IPS-11a (cell line): Measurements from ENCODE around the gene GALNTL6.

ENCODE experiments used
- H3K4me3 ChIP-seq: one replicate; pipeline ENCODE4 v1.5.1; 2013; ENCODE audit warnings: low read depth, low read length, control low read depth

Gene GALNTL6

GRCh38 chr4:171876636-171877035, 63.4 kb downstream of the GALNTL6 start:
- no peak overlapping the region for H3K4me3 ChIP-seq

DNA sequence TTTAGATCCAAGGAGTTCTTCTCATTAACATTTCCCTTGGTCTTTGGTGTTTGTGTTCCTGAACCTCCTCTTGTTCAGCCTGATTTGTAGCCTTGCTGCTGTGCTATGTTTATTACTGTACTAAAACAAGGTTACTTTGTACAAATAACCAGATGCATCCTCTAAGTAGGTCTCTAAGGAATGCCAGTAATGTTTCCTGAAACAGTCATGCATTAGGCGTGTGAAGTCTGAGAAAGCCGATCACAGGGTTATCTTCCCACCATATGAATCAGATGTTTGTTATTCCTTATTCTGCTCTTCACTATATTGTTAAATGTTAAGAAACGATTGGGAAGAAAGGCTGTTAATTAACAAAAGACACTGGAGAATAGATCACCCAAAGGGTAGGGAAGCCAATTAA, 66.9 kb downstream of the GALNTL6 start:
- H3K4me3 ChIP-seq: no peak overlapping the region

GRCh38 chr4:171889681-171890080, 76.5 kb downstream of the GALNTL6 start:
- H3K4me3 ChIP-seq: no peak overlapping the region

- no peak overlapping the region for H3K4me3 ChIP-seq
Observed at GRCh38 chr4:171891038-171891437, 77.8 kb downstream of the GALNTL6 start.

DNA sequence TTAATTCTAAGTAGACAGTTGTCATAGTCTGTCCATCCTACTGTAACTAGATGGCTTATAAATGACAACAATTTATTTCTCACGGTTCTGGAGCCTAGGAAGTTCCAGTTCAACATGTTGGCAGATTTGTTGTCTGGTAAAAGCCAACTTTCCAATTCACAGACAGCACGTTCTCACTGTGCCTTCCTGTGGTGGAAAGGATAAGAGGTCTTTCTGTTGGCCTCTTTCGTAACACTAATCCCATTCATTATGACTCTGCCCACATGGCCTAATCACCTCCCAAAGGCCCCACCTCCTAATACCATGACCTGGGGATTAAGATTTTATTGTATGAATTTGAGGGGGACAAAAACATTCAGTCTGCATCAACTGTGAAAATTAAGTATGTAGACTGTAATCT, 83.2 kb downstream of the GALNTL6 start:
- no peak overlapping the region for H3K4me3 ChIP-seq

GRCh38 chr4:171919314-171919713, 106.1 kb downstream of the GALNTL6 start:
- H3K4me3 ChIP-seq: no peak overlapping the region

- no peak overlapping the region for H3K4me3 ChIP-seq
Observed at GRCh38 chr4:171920901-171921300, 107.7 kb downstream of the GALNTL6 start.

- no peak overlapping the region for H3K4me3 ChIP-seq
Observed at GRCh38 chr4:171924746-171925376, 111.7 kb downstream of the GALNTL6 start.

- no peak overlapping the region for H3K4me3 ChIP-seq
Observed at GRCh38 chr4:171928336-171928735, 115.1 kb downstream of the GALNTL6 start.

GRCh38 chr4:171929477-171929876, 116.3 kb downstream of the GALNTL6 start:
- H3K4me3 ChIP-seq: no peak overlapping the region

DNA sequence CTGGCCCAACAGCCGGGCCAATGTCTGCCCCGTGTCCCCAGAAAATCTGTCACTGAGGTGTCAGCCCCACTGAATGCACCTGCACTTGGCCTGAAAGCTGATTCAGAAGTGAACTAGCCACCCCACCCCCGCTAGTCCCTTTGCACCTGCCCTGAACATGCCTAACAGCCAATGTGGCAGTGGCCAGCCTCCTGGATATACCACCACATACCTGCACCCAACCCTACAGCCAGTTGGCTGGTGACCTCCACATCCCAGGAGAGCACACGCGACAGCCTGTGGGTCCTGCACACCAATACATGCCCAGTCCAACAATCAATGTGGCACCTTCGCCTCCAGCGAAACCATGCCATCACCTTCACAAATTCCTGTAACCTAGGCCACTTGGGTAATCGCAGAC, 116.7 kb downstream of the GALNTL6 start:
- H3K4me3 ChIP-seq: no peak overlapping the region

- no peak overlapping the region for H3K4me3 ChIP-seq
Observed at GRCh38 chr4:171932238-171932637, 119.0 kb downstream of the GALNTL6 start.

GRCh38 chr4:171940656-171941055, 127.5 kb downstream of the GALNTL6 start:
- no peak overlapping the region for H3K4me3 ChIP-seq

DNA sequence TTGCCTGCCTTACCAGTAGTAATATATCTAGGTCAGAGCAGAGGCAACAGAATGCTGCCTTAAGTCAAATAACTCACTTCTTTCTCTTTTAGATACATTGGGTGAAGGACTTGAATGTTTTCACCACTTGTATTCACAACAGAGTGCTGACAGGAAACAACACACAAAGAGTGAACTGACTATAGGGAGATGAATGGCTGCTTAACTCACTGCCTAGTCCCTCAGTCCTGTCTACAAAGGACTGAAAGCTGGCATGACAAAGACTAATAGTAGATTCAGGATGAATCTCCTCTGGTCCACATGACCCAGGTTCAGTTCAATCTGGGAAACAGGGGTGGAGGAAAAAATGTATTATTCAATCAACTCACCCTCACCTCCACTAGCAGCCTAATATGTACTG, 134.2 kb downstream of the GALNTL6 start:
- H3K4me3 ChIP-seq: no peak overlapping the region

- H3K4me3 ChIP-seq: no peak overlapping the region
Observed at GRCh38 chr4:171948038-171948437, 134.8 kb downstream of the GALNTL6 start.

GRCh38 chr4:171954650-171955049, 141.4 kb downstream of the GALNTL6 start:
- H3K4me3 ChIP-seq: no peak overlapping the region

GRCh38 chr4:171956678-171957077, 143.5 kb downstream of the GALNTL6 start:
- H3K4me3 ChIP-seq: no peak overlapping the region

DNA sequence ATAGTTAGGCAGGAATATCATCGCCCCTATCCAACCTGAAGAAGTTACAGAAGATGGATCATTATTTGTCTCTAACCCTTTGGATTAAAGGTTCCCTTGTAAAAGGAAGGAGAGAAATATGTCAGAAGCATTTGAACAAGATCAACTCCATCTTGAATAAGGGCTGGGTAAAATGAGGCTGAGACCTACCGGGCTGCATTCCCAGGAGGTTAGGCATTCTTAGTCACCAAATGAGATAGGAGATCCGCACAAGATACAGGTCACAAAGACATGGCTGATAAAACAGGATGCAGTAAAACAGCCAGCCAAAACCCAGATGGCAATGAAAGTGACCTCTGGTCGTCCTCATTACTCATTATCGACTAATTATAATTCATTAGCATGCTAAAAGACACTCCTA, 148.9 kb downstream of the GALNTL6 start:
- H3K4me3 ChIP-seq: no peak overlapping the region

DNA sequence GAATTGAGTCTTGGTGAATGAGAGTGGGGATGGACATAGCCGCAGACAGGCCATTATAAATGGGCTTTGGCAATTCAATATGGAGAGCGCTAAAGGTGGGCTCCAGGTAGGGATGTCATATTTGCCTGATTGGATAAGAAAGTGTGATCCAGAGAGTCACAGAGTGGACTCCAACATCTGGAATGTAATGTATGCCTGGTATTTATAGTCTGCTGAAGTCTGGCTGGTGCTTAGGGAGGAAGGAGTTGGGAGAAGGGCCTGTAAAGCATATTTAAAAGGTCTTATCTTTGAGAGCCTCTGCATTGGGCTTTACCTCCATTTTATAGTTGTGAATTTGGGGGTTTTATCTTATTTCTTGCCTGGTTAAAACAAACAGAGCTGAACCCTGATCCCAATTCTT, 153.2 kb downstream of the GALNTL6 start:
- no peak overlapping the region for H3K4me3 ChIP-seq

- no peak overlapping the region for H3K4me3 ChIP-seq
Observed at GRCh38 chr4:171978216-171978615, 165.0 kb downstream of the GALNTL6 start.

DNA sequence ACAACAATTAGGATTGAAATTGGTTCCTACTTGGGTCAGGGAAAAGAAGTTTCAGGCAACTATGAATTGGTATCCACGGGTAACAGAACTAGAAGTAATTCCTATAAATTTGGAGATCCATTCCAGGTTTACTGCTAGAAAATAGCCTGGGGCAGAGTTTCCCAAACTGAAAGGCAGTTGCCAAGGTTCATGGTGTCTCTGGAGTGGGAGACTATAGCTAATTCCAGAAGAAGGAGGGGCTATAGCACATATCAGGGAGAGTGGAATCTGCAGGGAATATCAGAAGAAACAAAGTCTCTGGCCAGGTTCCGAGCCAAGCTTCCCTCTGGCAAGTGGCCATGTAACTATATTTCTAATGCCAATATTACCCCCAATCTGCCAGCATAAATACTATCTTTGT, 166.3 kb downstream of the GALNTL6 start:
- no peak overlapping the region for H3K4me3 ChIP-seq

GRCh38 chr4:171981185-171981584, 168.0 kb downstream of the GALNTL6 start:
- H3K4me3 ChIP-seq: no peak overlapping the region
